ENCODE data around the gene ELF1.

Gene ELF1

GRCh38 chr13:41017159-41017558 is 2.0 kb downstream of the ELF1 start:
- Histone ChIP-seq H3K4me2 (ENCODE audit: low read depth, low read length, poor library complexity, severe bottlenecking) (peak overlapping the region; percentile 71), H3K79me2 (ENCODE audit: insufficient read depth, low read length) (peaks cover 98% of the 10 kb centered on the region), H3F3A (ENCODE audit: low read depth) (peaks cover 3% of the 10 kb centered on the region; the same call in 1 of the 2 replicates), H2AFZ (ENCODE audit: low read length) (no peak overlapping the region), H3K9ac (ENCODE audit: low read depth, low read length, poor library complexity, severe bottlenecking) (peak overlapping the region; percentile 93), H3K27me3 (ENCODE audit: insufficient read depth, low read length, poor library complexity, severe bottlenecking) (no peaks in the 10 kb centered on the region), H4K20me1 (ENCODE audit: insufficient read depth, low read length, poor library complexity, severe bottlenecking) (peaks cover 61% of the 10 kb centered on the region), H3K36me3 (ENCODE audit: insufficient read depth, low read length) (peaks cover 13% of the 10 kb centered on the region), H3K9me2 (replicated peaks; ENCODE audit: low read depth, low read length) (no peaks in the 10 kb centered on the region), H3K9me3 (ENCODE audit: insufficient read depth, low read depth, low read length) (no peaks in the 10 kb centered on the region), H3K4me1 (ENCODE audit: insufficient read depth, low read length, poor library complexity, severe bottlenecking) (peaks cover 46% of the 10 kb centered on the region), H3K4me3 (ENCODE audit: low read length, poor library complexity, severe bottlenecking) (peak overlapping the region; percentile 75)
- no peak for TF ChIP-seq CTCF (conservative IDR thresholded peaks at IDR 0.05; ENCODE audit: low read length)
- no peak for TF ChIP-seq EZH2phosphoT487 (IDR thresholded peaks at IDR 0.05; ENCODE audit: borderline replicate concordance)

- peaks cover 98% of the 10 kb centered on the region for H3K79me2 ChIP-seq (ENCODE audit: insufficient read depth, low read length)
- H4K20me1 ChIP-seq (ENCODE audit: insufficient read depth, low read length, poor library complexity, severe bottlenecking) = peaks cover 71% of the 10 kb centered on the region
- H3K4me1 ChIP-seq (ENCODE audit: insufficient read depth, low read length, poor library complexity, severe bottlenecking) = peaks cover 55% of the 10 kb centered on the region
- H3K4me2 ChIP-seq (ENCODE audit: low read depth, low read length, poor library complexity, severe bottlenecking) = peak overlapping the region; percentile 87
- H3K9me2 ChIP-seq (replicated peaks; ENCODE audit: low read depth, low read length) = no peaks in the 10 kb centered on the region
- no peak overlapping the region for H2AFZ ChIP-seq (ENCODE audit: low read length)
- H3K4me3 ChIP-seq (ENCODE audit: low read length, poor library complexity, severe bottlenecking) = peak overlapping the region; percentile 96
- H3F3A ChIP-seq (ENCODE audit: low read depth) = peaks cover 3% of the 10 kb centered on the region; the same call in 1 of the 2 replicates
- peak overlapping the region; percentile 93 for H3K9ac ChIP-seq (ENCODE audit: low read depth, low read length, poor library complexity, severe bottlenecking)
- peaks cover 26% of the 10 kb centered on the region for H3K36me3 ChIP-seq (ENCODE audit: insufficient read depth, low read length)
- no peaks in the 10 kb centered on the region for H3K27me3 ChIP-seq (ENCODE audit: insufficient read depth, low read length, poor library complexity, severe bottlenecking)
- no peak for TF ChIP-seq CTCF (conservative IDR thresholded peaks at IDR 0.05; ENCODE audit: low read length)
- no peak for TF ChIP-seq EZH2phosphoT487 (IDR thresholded peaks at IDR 0.05; ENCODE audit: borderline replicate concordance)
- no peaks in the 10 kb centered on the region for H3K9me3 ChIP-seq (ENCODE audit: insufficient read depth, low read depth, low read length)
Observed at GRCh38 chr13:41015920-41016319, 3.2 kb downstream of the ELF1 start.

GRCh38 chr13:41013835-41014234 is 5.3 kb downstream of the ELF1 start:
- peaks cover 46% of the 10 kb centered on the region for H3K4me1 ChIP-seq (ENCODE audit: insufficient read depth, low read length, poor library complexity, severe bottlenecking)
- peaks cover 3% of the 10 kb centered on the region; the same call in 1 of the 2 replicates for H3F3A ChIP-seq (ENCODE audit: low read depth)
- H3K9me2 ChIP-seq (replicated peaks; ENCODE audit: low read depth, low read length) = no peaks in the 10 kb centered on the region
- peak overlapping the region; percentile 96 for H3K4me3 ChIP-seq (ENCODE audit: low read length, poor library complexity, severe bottlenecking)
- peaks cover 98% of the 10 kb centered on the region for H3K79me2 ChIP-seq (ENCODE audit: insufficient read depth, low read length)
- peaks cover 30% of the 10 kb centered on the region for H3K36me3 ChIP-seq (ENCODE audit: insufficient read depth, low read length)
- H3K27me3 ChIP-seq (ENCODE audit: insufficient read depth, low read length, poor library complexity, severe bottlenecking) = no peaks in the 10 kb centered on the region
- H2AFZ ChIP-seq (ENCODE audit: low read length) = no peak overlapping the region
- H3K9ac ChIP-seq (ENCODE audit: low read depth, low read length, poor library complexity, severe bottlenecking) = peak overlapping the region; percentile 93
- TF ChIP-seq EZH2phosphoT487 (IDR thresholded peaks at IDR 0.05; ENCODE audit: borderline replicate concordance) (no peak), CTCF (conservative IDR thresholded peaks at IDR 0.05; ENCODE audit: low read length) (no peak)
- H3K9me3 ChIP-seq (ENCODE audit: insufficient read depth, low read depth, low read length) = no peaks in the 10 kb centered on the region
- H4K20me1 ChIP-seq (ENCODE audit: insufficient read depth, low read length, poor library complexity, severe bottlenecking) = peaks cover 82% of the 10 kb centered on the region
- peak overlapping the region; percentile 87 for H3K4me2 ChIP-seq (ENCODE audit: low read depth, low read length, poor library complexity, severe bottlenecking)
